Cortex of kidney (tissue), 1 donor: ENCODE data around the gene UBAC2.

ENCODE experiments used
- DNase-seq: peaks from one replicate; lab custom pipeline; 2025; lab: John Stamatoyannopoulos, UW

Gene UBAC2

GRCh38 chr13:99313501-99313900 lies 112.8 kb downstream of the UBAC2 start:
- no peak for DNase-seq

- DNase-seq: no peak
Measured at GRCh38 chr13:99313941-99314340, 113.3 kb downstream of the UBAC2 start.

- DNase-seq: no peak
Measured at GRCh38 chr13:99314640-99315176, 114.1 kb downstream of the UBAC2 start.

GRCh38 chr13:99315186-99315585 lies 114.5 kb downstream of the UBAC2 start:
- DNase-seq: no peak

- DNase-seq: no peak
Measured at GRCh38 chr13:99316224-99316623, 115.6 kb downstream of the UBAC2 start.

- DNase-seq: no peak
Measured at GRCh38 chr13:99316657-99317256, 116.1 kb downstream of the UBAC2 start.

- DNase-seq: no peak
Measured at GRCh38 chr13:99320693-99321481, 120.2 kb downstream of the UBAC2 start.

- no peak for DNase-seq
Measured at GRCh38 chr13:99321709-99322108, 121.1 kb downstream of the UBAC2 start.

- no peak for DNase-seq
Measured at GRCh38 chr13:99322297-99323103, 121.8 kb downstream of the UBAC2 start.

GRCh38 chr13:99323488-99323887 lies 122.8 kb downstream of the UBAC2 start:
- no peak for DNase-seq

- no peak for DNase-seq
Measured at GRCh38 chr13:99326012-99326411, 125.4 kb downstream of the UBAC2 start.

- no peak for DNase-seq
Measured at GRCh38 chr13:99327126-99327525, 126.5 kb downstream of the UBAC2 start.

- DNase-seq: no peak
Measured at GRCh38 chr13:99327761-99328160, 127.1 kb downstream of the UBAC2 start.

GRCh38 chr13:99329477-99329876 lies 128.8 kb downstream of the UBAC2 start:
- no peak for DNase-seq

GRCh38 chr13:99330942-99331341 lies 130.3 kb downstream of the UBAC2 start:
- no peak for DNase-seq

- no peak for DNase-seq
Measured at GRCh38 chr13:99331881-99332293, 131.2 kb downstream of the UBAC2 start.

- no peak for DNase-seq
Measured at GRCh38 chr13:99332456-99332855, 131.8 kb downstream of the UBAC2 start.

- no peak for DNase-seq
Measured at GRCh38 chr13:99334221-99334620, 133.6 kb downstream of the UBAC2 start.

GRCh38 chr13:99335087-99335486 lies 134.4 kb downstream of the UBAC2 start:
- DNase-seq: no peak

GRCh38 chr13:99335603-99336002 lies 134.9 kb downstream of the UBAC2 start:
- DNase-seq: no peak

- DNase-seq: no peak
Measured at GRCh38 chr13:99339230-99339721, 138.6 kb downstream of the UBAC2 start.

GRCh38 chr13:99339736-99340397 lies 139.2 kb downstream of the UBAC2 start:
- DNase-seq: no peak
